GM19468 (cell line): Measurements from ENCODE around the gene CDK3.
"Not testable (repeated sequence)": the region's sequence is repeated elsewhere in the genome, so short reads cannot be mapped to it uniquely, and the experiment has no call there.

Experiments
- ATAC-seq: cut with Tn5 transposase; IDR thresholded peaks from one replicate; pipeline ENCODE4 v1.9.1; 2021; ENCODE audit warnings: mild to moderate bottlenecking, moderate library complexity, moderate number of reproducible peaks; ENCODE audit not compliant: unreplicated experiment; ENCODE audit errors: extremely low read depth

CDK3 gene

DNA sequence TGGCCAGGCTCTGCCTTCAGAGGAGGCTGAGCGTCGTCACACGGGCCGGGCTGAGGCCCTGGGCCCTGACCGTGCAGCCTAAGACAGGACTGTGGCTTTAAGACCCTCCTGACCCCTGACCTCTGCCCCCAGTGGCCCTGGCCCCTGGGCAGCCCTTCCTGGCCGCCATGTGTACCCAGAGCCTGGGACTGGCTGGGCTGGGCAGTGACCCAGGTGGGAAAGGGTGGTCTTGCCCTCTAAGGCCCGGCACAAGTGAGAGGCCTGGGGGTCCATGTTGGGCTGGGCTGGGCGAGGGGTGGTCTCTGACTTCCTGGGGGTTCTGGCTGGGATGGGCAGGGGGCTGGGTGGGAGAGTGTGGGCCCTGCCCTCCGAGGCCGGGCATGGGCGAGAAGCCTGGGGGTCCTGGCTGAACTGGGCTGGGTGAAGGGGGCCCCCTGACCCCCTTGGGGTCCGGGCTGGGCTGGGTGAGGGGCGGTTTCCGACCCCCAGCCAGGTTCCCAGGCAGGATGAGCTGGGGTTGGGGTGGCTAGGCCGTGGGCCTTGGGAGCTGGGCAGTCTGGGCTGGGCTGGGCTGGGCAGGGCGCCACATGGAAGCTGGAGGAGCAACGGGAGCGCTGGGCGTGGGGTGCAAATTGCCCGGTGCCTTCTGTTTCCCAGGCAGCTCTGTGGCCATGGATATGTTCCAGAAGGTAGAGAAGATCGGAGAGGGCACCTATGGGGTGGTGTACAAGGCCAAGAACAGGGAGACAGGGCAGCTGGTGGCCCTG is at the start of gene CDK3:
Gene CDK3, plus strand, starts transcription at position 101 of the 767 bp plus-strand sequence. Its CDS starts 571 bp downstream, at position 672.
- no peak for ATAC-seq

DNA sequence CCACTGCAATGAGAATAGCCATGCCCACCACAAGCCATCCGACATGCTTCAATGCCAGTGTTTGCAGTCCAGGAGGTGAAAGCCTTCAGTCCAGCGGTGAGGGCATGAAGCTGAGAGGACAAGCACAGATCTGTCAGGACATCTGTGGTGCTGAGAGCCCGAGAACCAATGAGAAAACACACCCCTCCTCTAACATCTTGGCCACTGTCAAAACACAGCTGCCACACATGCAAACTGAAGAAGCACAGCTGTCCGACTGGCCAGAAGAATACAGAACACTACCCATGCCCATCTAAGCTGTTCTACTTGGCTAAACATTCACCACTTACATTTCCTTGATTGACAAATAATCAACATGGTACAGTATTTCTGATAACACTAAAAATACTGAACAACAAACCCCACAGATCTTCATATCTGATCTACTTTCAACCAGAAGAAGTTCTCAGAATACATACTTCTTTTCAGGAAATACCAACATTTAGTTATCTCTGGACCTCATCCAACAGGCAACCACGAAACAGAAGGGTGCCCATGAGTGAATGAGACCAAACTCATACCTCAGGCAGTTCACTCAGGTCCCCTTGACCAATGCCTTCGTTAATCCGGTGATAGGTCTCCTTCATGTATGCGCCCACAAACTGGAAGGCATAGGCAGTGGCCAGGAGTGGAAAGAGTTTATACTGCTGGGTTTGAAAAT is 49.6 kb upstream of the CDK3 start:
- no peak for ATAC-seq

DNA sequence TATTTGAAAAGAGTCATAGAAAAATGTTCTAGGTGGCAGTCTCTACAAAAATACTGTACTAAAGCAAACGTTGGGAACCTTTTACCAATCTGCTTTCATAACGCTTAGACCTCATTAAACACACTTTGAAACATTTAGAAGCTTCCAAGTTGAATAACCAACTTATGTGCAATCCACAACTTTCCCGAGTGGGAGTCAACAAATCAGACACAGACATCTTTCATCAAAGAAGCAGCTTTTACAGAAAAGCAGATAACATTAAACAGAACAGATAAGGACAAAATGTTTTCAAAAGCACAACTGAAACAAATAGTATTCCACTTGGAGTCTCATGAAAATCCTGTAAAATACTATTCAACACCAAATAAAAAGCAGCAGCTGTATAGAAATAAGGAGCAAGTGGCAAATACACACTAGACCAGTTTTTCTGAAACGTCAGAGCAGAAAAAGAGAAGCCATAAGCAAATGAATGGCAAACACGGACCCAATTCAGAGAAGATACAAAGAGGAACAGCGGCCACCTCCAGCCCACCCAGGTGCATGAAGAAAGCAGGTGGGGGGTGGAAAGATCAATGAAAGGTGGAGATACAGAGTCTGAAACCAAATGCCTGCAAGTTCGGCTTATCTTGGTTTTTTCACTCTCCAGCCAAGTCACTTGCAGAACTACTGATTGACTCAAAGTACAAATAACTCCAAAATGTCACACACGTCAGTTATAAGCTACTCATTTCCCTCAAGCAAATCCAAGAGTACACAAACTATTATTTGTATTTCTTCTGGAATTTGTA is 41.4 kb upstream of the CDK3 start:
- no peak for ATAC-seq

DNA sequence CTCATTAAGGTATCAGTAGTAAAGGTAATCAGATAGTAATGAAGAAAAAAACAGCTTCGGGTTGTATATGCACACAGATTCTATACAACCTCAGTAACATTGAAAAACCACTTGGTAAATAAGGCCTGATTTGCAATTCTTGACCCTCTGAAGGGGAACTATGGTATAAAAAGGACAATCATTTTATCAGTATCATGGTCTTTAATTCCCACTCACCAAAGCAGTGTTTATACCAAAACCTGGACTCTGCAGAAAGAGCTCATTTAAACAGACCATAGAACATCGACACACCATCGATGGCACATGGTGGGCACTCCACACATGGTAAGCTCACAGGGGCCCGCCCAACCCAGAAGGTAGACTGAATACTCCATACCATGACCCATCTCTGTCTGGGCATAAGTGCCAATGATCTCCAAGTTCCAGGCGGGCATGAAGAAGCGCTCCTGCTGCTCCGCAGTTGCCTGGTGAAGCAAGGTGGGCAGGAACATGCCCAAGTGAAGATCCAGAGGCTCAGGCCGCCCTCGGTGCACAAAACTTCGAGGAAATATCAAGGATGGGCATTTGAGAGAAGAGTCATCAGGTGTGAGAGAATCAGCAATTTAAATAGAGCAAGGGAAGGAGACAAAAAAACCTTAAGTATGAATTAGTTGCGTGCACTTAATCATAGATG is 40.7 kb upstream of the CDK3 start:
- ATAC-seq: no peak

DNA sequence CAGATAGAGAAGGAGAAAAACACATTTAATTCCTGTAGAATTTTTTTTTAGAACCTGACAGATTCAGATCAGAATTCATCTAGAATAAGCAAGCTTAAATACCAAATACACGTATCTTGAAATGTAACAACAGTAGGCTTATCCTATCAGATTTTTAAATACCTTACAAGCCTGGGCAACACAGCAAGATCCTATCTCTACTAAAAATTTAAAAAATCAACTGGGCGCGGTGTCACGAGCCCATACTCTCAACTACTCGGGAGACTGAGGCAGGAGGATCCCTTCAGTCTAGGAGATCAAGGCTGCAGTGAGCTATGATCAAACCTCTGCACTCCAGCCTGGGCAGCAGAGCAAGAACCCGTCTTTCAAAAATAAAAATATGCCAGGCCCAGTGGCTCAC is 35.2 kb upstream of the CDK3 start:
- no peak for ATAC-seq

DNA sequence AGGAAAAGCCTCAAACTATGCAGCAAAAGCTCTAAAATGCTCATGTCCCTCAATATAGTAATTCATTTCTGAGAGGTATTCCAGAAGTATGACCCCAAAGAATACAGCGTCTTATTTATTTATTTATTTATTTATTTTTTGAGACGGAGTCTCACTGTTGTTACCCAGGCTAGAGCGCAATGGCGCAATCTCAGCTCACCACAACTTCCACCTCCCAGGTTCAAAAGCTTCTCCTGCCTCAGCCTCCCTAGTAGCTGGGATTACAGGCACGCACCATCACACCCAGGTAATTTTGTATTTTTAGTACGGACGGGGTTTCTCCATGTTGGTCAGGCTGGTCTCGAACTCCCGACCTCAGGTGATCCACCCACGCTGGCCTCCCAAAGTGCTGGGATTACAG is 31.6 kb upstream of the CDK3 start:
- ATAC-seq: not testable (repeated sequence)

DNA sequence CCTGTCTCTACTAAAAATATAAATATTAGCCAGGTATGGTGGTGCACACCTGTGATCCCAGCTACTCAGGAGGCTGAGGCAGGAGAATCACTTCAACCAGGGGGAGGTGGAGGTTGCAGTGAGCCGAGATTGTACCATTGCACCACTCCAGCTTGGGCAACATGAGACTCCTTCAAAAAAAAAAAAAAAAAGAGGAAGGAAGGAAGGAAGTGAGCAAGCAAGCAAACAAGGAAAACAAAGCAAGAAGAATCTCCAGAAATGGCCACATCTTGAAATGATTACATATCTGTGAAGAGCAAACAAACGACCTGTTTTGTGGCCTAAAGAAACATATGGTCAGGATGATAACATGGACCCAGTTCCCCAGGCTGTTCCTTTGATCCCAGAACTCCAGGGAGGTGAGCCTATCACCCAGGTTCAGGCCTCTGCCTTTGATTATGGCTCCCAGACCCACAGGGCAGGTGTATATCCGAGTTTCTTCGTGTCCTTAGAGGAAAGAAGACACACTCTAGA is 30.6 kb upstream of the CDK3 start:
- no peak for ATAC-seq

DNA sequence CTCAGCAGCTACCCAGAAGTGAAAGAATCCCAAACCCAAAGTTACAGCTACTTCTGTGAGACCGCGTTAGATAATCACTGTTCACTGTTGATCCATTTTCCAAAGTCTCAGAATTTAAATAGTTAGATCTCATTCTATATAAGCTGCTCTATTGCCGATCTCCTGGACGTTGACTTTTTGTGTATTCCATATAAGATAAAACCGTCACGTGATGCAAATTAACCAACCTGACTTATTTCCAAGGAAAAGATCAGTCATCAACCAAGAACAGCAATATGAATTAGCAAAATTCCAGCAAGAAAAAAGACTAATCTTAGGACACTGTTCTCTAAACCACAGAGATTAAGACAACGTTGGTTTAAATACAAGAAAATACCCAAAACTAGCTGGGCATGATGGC is 30.0 kb upstream of the CDK3 start:
- no peak for ATAC-seq

DNA sequence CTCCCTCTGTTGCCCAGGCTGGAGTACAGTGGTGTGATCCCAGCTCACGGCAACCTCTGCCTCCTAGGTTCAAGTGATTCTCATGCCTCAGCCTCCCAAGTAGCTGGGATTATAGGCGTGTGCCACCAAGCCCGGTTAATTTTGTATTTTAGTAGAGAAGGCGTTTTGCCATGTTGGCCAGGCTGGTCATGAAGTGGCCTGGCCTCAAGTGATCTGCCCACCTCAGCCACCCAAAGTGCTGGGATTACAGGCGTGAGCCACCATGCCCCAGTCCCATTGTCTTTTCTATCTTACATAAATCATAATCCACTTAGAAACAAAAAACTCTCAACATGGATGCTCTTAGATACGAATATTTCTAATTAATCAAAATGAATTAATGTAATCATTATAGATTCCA is 25.5 kb upstream of the CDK3 start:
- ATAC-seq: not testable (repeated sequence)

DNA sequence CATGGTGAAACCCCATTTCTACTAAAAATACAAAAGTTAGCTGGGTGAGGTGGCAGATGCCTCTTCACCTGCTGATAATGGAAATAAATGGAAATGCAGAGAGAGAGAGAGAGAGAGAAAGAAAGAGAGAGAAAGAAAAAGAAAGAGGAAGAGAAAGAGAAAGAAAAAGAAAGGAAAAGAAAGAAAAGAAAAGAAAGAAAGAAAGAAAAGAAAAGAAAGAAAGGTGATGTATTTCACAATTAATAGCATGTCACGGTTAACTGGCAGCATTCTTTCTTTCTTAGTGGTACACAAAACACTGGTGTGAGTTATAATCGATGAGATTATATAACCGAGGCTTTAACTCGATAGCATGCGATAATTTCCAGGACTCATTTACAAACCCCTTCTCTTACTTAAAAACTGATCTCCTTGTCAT is 24.9 kb upstream of the CDK3 start:
- ATAC-seq: no peak

DNA sequence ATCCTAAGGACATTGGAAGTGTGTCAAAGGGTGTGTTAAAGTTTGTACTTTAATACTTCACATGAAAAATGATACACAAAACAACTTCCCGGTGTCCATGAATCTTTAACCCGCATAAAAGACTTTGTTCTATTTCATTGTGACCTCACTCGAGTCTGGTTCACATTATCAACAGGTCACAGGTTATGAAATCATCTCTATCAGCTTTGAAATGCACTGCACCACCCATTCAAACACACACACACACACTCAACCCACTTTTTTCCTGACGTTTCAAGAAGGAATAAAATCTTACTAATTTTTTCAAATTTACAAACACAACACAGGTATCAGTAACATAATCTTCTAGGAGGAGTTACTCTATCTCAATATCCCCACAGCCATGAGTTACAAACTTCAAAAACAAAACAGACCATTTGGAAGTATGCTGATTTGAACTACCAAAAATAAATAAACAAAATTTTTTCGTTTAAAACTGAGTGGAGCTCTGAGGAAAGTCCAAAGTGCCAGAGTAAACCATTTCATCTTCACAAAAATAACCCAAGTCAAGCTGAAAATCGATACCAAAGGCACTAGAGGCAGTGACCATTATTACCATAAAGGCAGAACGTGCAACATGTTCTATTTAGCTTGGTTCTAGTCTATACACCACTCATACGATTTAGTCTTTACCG is 24.3 kb upstream of the CDK3 start:
- no peak for ATAC-seq

DNA sequence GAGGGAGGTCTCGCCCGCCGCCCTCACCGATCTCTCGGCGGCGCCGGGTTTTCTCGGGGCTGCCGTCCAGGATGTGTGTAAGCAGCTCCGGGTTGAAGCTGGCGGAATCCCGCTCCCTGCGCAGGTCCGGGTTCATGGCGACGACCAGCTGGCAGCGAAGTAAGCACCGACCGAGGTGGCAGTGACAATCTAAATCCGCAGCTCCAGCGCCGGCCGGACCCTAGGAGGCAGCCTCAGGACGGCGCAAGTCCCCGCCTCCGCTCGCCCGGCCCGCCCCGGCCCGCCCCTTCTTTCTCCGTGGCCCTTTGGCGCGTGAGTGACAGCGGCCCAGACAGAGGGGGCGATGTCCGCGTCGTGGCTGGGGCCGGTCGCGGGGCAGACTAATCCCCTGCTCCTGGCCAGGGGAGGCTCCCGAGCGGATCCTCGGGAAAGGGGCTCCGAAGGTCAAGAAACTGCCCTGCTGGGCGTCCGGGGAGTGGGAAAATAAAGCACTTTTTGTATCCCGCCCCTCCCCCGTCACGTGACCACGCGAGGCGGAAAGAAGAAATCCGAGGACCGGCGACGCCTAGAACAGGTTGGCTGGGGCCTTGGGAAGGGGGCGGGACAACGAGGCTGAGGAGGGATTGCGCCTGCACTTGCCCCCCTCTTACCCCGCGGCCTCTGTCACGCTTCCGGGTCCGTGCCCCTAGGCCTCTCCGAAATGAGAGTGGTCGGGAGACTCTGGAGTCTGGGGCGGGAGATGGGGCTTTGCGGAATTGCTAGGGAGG is 21.5 kb upstream of the CDK3 start, which contains the start of the genes ACOX1 and TEN1:
Gene ACOX1, minus strand, starts transcription at position 229 of the 767 bp plus-strand sequence. Its CDS starts 93 bp downstream, at position 136.
Gene TEN1, plus strand, starts transcription at position 303 of the 767 bp plus-strand sequence. CDS start 6,953 bp downstream, outside the sequence.
- ATAC-seq: peak; percentile 31

DNA sequence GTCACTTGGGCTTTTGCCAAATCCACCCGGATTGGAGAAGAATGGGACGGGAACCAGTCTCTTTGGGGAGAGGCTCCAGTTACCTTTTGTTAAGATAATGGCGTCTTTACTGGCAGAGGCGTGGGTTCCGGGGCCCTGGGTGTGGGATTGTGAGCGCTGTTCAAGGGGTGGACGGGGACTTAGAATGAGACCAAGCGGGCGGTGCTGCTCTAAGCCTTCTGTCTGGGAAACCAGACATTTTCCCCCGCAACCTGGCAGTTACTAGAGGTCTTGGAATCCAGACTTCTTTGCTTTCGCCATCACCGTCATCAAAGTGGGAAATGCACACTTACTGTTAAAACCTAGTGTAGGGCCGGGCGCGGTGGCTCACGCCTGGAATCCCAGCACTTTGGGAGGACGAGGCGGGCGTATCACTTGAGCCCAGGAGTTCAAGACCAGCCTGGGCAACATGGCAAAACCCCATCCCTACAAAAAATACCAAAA is 20.9 kb upstream of the CDK3 start:
- ATAC-seq: no peak

DNA sequence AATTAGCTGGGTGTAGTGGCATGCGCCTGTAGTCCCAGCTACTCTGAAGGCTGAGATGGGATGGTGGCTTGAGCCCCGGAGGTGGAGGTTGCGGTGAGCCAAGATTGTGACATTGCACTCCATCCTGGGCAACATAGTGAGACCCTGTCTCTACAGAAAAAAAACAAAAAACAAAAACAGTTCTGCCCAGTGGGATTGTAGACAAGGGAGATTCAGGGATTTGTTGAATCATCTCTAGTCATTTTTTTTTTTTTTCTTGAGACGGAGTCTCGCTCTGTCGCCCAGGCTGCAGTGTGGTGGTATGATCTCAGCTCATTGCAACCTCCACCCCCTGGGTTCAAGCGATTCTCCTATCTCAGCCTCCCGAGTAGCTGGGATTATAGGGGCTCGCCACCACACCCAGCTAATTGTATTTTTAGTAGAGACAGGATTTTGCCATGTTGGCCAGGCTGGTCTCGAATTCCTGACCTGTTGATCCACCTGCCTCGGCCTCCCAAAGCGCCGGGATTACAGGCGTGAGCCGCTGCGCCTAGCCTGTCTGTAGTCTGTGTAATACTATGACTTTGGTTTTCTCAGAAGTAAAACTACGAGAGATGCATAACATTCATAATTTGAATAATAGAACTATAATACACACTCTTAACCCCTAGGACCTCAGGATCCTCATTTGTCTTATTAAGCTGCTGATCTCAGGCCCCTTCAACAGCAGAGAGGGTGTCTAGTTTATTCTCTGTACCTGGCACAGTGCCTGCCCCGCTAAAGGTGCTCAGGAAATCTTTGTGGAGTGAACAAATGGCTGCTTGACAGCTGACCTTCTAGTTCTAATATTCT is 20.3 kb upstream of the CDK3 start:
- no peak for ATAC-seq

DNA sequence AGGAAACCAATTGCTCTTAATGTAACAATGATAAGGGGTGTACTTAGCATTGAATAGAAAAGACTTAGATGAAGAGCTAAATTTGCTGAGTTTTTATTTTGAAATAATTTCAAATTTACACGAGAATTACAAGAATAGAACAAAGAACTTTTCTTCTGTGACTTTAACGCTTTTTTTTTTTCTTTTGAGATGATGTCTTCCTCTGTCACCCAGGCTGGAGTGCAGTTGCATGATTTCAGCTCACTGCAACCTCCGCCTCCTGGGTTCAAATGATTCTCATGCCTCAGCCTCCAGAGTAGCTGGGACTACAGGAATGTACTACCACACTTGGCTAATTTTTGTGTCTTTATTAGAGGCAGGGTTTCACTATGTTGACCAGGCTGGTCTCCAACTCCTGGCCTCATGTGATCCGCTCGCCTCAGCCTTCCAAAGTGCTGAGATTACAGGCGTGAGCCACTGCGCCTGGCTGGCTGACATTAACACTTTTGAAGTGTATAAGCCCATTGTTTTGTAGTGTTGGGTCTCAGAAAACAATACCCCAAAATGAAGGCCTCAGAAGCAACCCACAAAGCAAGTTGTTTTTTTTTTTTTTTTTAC is 19.5 kb upstream of the CDK3 start:
- no peak for ATAC-seq

DNA sequence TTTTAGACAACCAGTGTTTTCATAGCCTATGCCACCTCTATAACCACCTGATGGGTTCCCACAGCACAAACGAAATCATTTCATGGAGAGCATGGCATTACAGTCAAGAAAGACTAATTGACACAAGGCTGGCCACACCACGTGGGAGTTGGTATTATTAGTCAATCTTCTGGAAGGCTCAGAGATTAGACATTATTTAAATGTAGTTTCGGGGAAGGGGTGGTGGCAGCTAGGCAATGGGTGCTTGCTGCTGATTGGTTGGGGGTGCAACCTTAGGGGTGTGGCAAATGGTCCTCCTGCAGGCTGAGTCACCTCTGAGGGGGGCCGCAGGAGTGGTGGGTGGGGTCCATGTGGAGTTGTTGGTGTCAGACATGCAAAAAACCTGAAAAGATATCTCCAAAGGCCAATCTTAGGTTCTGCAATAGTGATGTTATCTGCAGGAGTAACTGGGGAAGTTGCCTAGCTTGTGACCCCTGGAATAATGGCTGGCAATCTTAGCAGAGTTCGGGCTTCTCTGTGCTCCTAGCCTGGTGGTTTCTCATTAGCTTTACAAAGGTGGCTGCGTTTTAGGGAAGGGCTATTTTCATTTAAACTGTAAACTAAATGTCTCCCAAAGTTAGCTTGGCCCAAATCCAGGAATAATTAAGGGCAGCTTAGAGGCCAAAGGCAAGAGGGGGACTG is 17.0 kb upstream of the CDK3 start:
- no peak for ATAC-seq

DNA sequence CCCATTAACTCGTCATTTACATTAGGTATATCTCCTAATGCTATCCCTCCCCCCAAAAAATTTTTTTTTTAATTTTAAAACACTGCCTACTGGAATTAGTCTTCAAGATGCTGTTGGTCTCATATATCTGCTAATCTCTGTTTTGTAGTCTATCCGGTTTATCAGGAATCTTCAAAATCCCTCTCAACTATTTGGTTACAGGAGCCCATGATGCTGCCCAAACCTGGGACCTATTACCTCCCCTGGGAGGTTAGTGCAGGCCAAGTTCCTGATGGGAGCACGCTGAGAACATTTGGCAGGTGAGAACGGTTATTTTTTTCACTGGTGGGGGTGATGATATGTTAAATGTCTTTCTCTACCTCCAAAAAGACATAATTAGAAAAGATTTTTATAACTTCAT is 14.7 kb upstream of the CDK3 start:
- no peak for ATAC-seq
